ENCODE data around the gene MCM7. TPM values are rescaled to one million over a fixed set of nuclear protein-coding genes. Genes with fewer than 3 reads are reported as not detected.

The MCM7 gene
- total and polyA plus RNA-seq, 2 of the 13 experiments (the other 11 are each of a cell fraction or from before 2014, with no cell fraction given): 84.5 to 214 TPM

- no peak for TF ChIP-seq LBX2 (CRISPR knock-in tag; IDR thresholded peaks at IDR 0.05; ENCODE audit: borderline replicate concordance)
- no peak for TF ChIP-seq ZNF34 (CRISPR knock-in tag; IDR thresholded peaks at IDR 0.05; ENCODE audit: borderline replicate concordance)
- TF ChIP-seq CTCF (CRISPR knock-in tag; IDR thresholded peaks at IDR 0.05): no peak
- TF ChIP-seq NFAT5 (CRISPR knock-in tag; IDR thresholded peaks at IDR 0.05): no peak
- TF ChIP-seq ZNF761 (CRISPR knock-in tag; conservative IDR thresholded peaks at IDR 0.05): no peak
- TF ChIP-seq ZNF790 (CRISPR knock-in tag; IDR thresholded peaks at IDR 0.05; ENCODE audit: borderline replicate concordance): no peak
- TF ChIP-seq ZNF776 (CRISPR knock-in tag; IDR thresholded peaks at IDR 0.05): 0 out of 2 replicates have a peak, but pooled peaks have one; percentile 35
- TF ChIP-seq EEA1 (CRISPR knock-in tag; IDR thresholded peaks at IDR 0.05; ENCODE audit: borderline replicate concordance): no peak
- TF ChIP-seq U2AF1 (optimal IDR thresholded peaks at IDR 0.05; ENCODE audit: low read depth, low read length): no peak
- no peak for TF ChIP-seq HMGA1 (CRISPR knock-in tag; conservative IDR thresholded peaks at IDR 0.05)
- TF ChIP-seq ZSCAN5A (CRISPR knock-in tag; IDR thresholded peaks at IDR 0.05; ENCODE audit: borderline replicate concordance): no peak
- TF ChIP-seq PRDM4 (CRISPR knock-in tag; IDR thresholded peaks at IDR 0.05; ENCODE audit: borderline replicate concordance): no peak
- TF ChIP-seq ZNF878 (CRISPR knock-in tag; IDR thresholded peaks at IDR 0.05): no peak
- TF ChIP-seq PHB2 (IDR thresholded peaks at IDR 0.05; ENCODE audit: partially characterized antibody): no peak
- TF ChIP-seq ZNF232 (CRISPR knock-in tag; IDR thresholded peaks at IDR 0.05; ENCODE audit: borderline replicate concordance): peak; percentile 83; the same call in 1 of the 2 replicates
These were observed 47.5 kb upstream of the MCM7 start, which contains the start of gene LAMTOR4 (continued) for GRCh38 chr7:100148559-100149328.

Measured in HepG2 (cell line).